ENCODE results near the gene PLCB3.

PLCB3 gene

GRCh38 chr11:64283092-64283491 lies 31.8 kb downstream of the PLCB3 start:
- DNase-seq (ENCODE audit: low read depth): no peak
- H3K4me3 ChIP-seq (ENCODE audit: low read depth, low read length): no peak overlapping the region
- no peak for TF ChIP-seq CTCF (IDR thresholded peaks at IDR 0.05; ENCODE audit: insufficient read depth, low read depth, low read length, missing control alignments)

- peak within 1 kb of the TSS; percentile 93 for H3K4me3 ChIP-seq (ENCODE audit: low read depth, low read length)
- peak; percentile 96 for DNase-seq (ENCODE audit: low read depth)
- TF ChIP-seq CTCF (IDR thresholded peaks at IDR 0.05; ENCODE audit: insufficient read depth, low read depth, low read length, missing control alignments): no peak
Observed at GRCh38 chr11:64284048-64284961, 33.0 kb downstream of the PLCB3 start, which contains the start of gene BAD. Gene BAD, minus strand, starts transcription at chr11:64284665. Its CDS starts 297 bp downstream, at chr11:64284368.

- H3K4me3 ChIP-seq (ENCODE audit: low read depth, low read length): peak within 1 kb of the TSS; percentile 93
- no peak for TF ChIP-seq CTCF (IDR thresholded peaks at IDR 0.05; ENCODE audit: insufficient read depth, low read depth, low read length, missing control alignments)
- peak; percentile 87 for DNase-seq (ENCODE audit: low read depth)
Observed at GRCh38 chr11:64284962-64285884, 33.9 kb downstream of the PLCB3 start, which contains the start of gene GPR137. Gene GPR137, plus strand, starts transcription at chr11:64285848. Its CDS starts 677 bp downstream, at chr11:64286525.

GRCh38 chr11:64285885-64286800 lies 34.8 kb downstream of the PLCB3 start:
- DNase-seq (ENCODE audit: low read depth): peak; percentile 53
- TF ChIP-seq CTCF (IDR thresholded peaks at IDR 0.05; ENCODE audit: insufficient read depth, low read depth, low read length, missing control alignments): peak; percentile 32
- peak overlapping the region; percentile 93 for H3K4me3 ChIP-seq (ENCODE audit: low read depth, low read length)

GRCh38 chr11:64286801-64287159 lies 35.5 kb downstream of the PLCB3 start:
- no peak for DNase-seq (ENCODE audit: low read depth)
- TF ChIP-seq CTCF (IDR thresholded peaks at IDR 0.05; ENCODE audit: insufficient read depth, low read depth, low read length, missing control alignments): no peak
- H3K4me3 ChIP-seq (ENCODE audit: low read depth, low read length): no peak overlapping the region
